T-cell (primary cell): ENCODE measurements around the gene GCSAML. TPM values are rescaled to one million over a fixed set of nuclear protein-coding genes. Genes with fewer than 3 reads are reported as not detected.

Experiments used
- total RNA-seq, 35 experiments: library from RNA in 6 of 35; stranded (reverse) in 6 of 35; fragments of 120-200 nt in 1 of 35; gene quantifications; one replicate each; pipeline versions ENCODE4 v1.2.1 to v1.2.4 and lab custom pipeline; 2013 to 2026

The GCSAML gene
- total RNA-seq, 5 donors from 2014 or later (not counting 1 experiment from before 2014, with no cell fraction given) = 0.26 to 0.85 (median 0.36) TPM; not detected in 1

Other genes starting within 250 kb of the GCSAML start
- gene ZNF496, start 217.3 kb upstream of the GCSAML start, total RNA-seq = 10 to 100 TPM; 12.2 to 29.3 (median 23.6) TPM
- gene NLRP3, start 133.0 kb upstream of the GCSAML start, total RNA-seq = 1 to 10 TPM; 2.9 to 8.5 (median 5.1) TPM
- not detected for gene OR2B11, start 91.0 kb upstream of the GCSAML start, total RNA-seq
- not detected for gene OR2C3, start 12.7 kb upstream of the GCSAML start, total RNA-seq
- gene OR2G2, start 39.2 kb downstream of the GCSAML start, total RNA-seq = not detected
- gene OR2G3, start 56.5 kb downstream of the GCSAML start, total RNA-seq = not detected
- not detected for gene OR13G1, start 130.6 kb downstream of the GCSAML start, total RNA-seq
- not detected for gene OR6F1, start 167.5 kb downstream of the GCSAML start, total RNA-seq
- gene OR14K1, start 189.5 kb downstream of the GCSAML start, total RNA-seq = not detected
- not detected for gene OR14A2, start 199.0 kb downstream of the GCSAML start, total RNA-seq
- gene OR1C1, start 211.4 kb downstream of the GCSAML start, total RNA-seq = not detected